H1 (cell line): ENCODE results near the gene HSPBP1. TPM values are rescaled to one million over a fixed set of nuclear protein-coding genes. Genes with fewer than 3 reads are reported as not detected.

ENCODE experiments used
- CTCF ChIA-PET: fragments of 300-600 bp; sonication (Branson Sonifier 250); formaldehyde crosslinking; loops from one replicate; lab custom pipeline; 2021; ENCODE audit not compliant: partially characterized antibody; lab: Charles Lee
- POLR2A ChIA-PET: fragments of 300-600 bp; sonication (Branson Sonifier 250); formaldehyde crosslinking; loops from one replicate; lab custom pipeline; 2021; ENCODE audit warnings: inconsistent platforms; ENCODE audit not compliant: partially characterized antibody; lab: Charles Lee
- DNase-seq, 2 experiments: peaks; one replicate each; pipeline versions ENCODE4 v3.0.0 to v3.0.0-alpha.2; 2010 to 2022; ENCODE audit warnings: low spot score in 2 of 2, low read depth in 1 of 2, mixed read lengths in 1 of 2
- FAIRE-seq: peaks from 2 replicates; lab custom pipeline; 2011; peaks lifted over from hg19 to GRCh38; lab: Jason Lieb, UNC
- H2AFZ ChIP-seq: 2 replicates; pipeline ENCODE4 v1.8.1; 2012; ENCODE audit warnings: low read length, inconsistent platforms
- H2AK5ac ChIP-seq: 2 replicates; pipeline ENCODE4 v1.6.1; 2013; ENCODE audit warnings: low read depth, low read length
- H2BK120ac ChIP-seq: replicated peaks from 2 replicates; pipeline ENCODE3; 2013; ENCODE audit warnings: low read depth, low read length, inconsistent platforms
- H2BK12ac ChIP-seq: 2 replicates; pipeline ENCODE4 v1.6.1; 2013; ENCODE audit warnings: low read depth, low read length
- H2BK15ac ChIP-seq: 2 replicates; pipeline ENCODE4 v1.6.1; 2013; ENCODE audit warnings: low read length
- H2BK20ac ChIP-seq: 2 replicates; pipeline ENCODE4 v1.6.1; 2013; ENCODE audit warnings: low read length
- H2BK5ac ChIP-seq: 2 replicates; pipeline ENCODE4 v1.6.1; 2013; ENCODE audit warnings: low read depth, low read length
- H3K14ac ChIP-seq: 2 replicates; pipeline ENCODE4 v1.6.1; 2013; ENCODE audit warnings: inconsistent platforms; ENCODE audit not compliant: insufficient read length
- H3K18ac ChIP-seq: 2 replicates; pipeline ENCODE4 v1.6.1; 2013; ENCODE audit warnings: low read length; ENCODE audit errors: extremely low read depth
- H3K23ac ChIP-seq: 2 replicates; pipeline ENCODE4 v1.6.1; 2013; ENCODE audit warnings: inconsistent platforms; ENCODE audit not compliant: insufficient read length
- H3K23me2 ChIP-seq: 2 replicates; pipeline ENCODE4 v1.6.1; 2013; ENCODE audit warnings: low read depth, low read length
- H3K27ac ChIP-seq: 2 replicates; pipeline ENCODE4 v1.6.1; 2011; ENCODE audit warnings: low read depth, low read length, inconsistent platforms
- H3K27me3 ChIP-seq, 4 experiments: replicated peaks in 1 of 4; 1 replicate in 1 of 4; 2 replicates in 3 of 4; pipeline versions ENCODE4 v1.6.1 to v1.8.1; 2011 to 2013; ENCODE audit warnings: low read length in 3 of 4, mild to moderate bottlenecking in 3 of 4, inconsistent platforms in 2 of 4, mixed read lengths in 2 of 4, moderate library complexity in 1 of 4; ENCODE audit not compliant: control insufficient read depth in 3 of 4, insufficient read depth in 3 of 4; ENCODE audit errors: extremely low read depth in 1 of 4
- H3K36me3 ChIP-seq, 4 experiments: 2 replicates each; pipeline versions ENCODE4 v1.6.1 to v1.8.1; 2011 to 2013; ENCODE audit warnings: mild to moderate bottlenecking in 4 of 4, low read length in 3 of 4, moderate library complexity in 2 of 4, control low read depth in 1 of 4, inconsistent platforms in 1 of 4; ENCODE audit not compliant: insufficient read depth in 4 of 4, control insufficient read depth in 2 of 4
- H3K4ac ChIP-seq: replicated peaks from 2 replicates; pipeline ENCODE3; 2013; ENCODE audit warnings: low read length, low read depth, mixed read lengths, inconsistent platforms; ENCODE audit not compliant: insufficient read length
- H3K4me1 ChIP-seq, 4 experiments: replicated peaks in 1 of 4; 1 replicate in 1 of 4; 2 replicates in 3 of 4; pipeline versions ENCODE4 v1.6.1 to v1.8.1; 2011 to 2013; ENCODE audit warnings: low read length in 3 of 4, inconsistent platforms in 2 of 4, mixed read lengths in 1 of 4; ENCODE audit not compliant: insufficient read depth in 4 of 4, control insufficient read depth in 3 of 4
- H3K4me2 ChIP-seq, 2 experiments: 2 replicates each; pipeline versions ENCODE4 v1.6.1 to v1.8.1; 2011 to 2013; ENCODE audit warnings: low read depth in 2 of 2, low read length in 2 of 2, control low read depth in 1 of 2, inconsistent platforms in 1 of 2, mild to moderate bottlenecking in 1 of 2; ENCODE audit not compliant: insufficient read depth in 1 of 2
- H3K4me3 ChIP-seq, 4 experiments: fragments of 200-600, 300-600 bp in 1 of 4; sonication (generic), shearing (Covaris generic), sonication (Bioruptor Twin) in 1 of 4; 2 replicates each; pipeline versions ENCODE4 v1.5.1 to v1.8.1; 2011 to 2016; ENCODE audit warnings: low read length in 4 of 4, low read depth in 3 of 4, control low read depth in 2 of 4, inconsistent platforms in 2 of 4, mild to moderate bottlenecking in 2 of 4, mixed read lengths in 1 of 4, moderate library complexity in 1 of 4; ENCODE audit not compliant: insufficient read depth in 2 of 4; ENCODE audit errors: extremely low read depth in 1 of 4
- H3K56ac ChIP-seq: replicated peaks from 2 replicates; pipeline ENCODE3; 2013; ENCODE audit warnings: low read depth, mild to moderate bottlenecking, mixed read lengths, low read length, inconsistent platforms; ENCODE audit not compliant: insufficient read length
- H3K79me1 ChIP-seq: 2 replicates; pipeline ENCODE4 v1.6.1; 2013; ENCODE audit warnings: low read depth, low read length, control low read depth
- H3K79me2 ChIP-seq, 2 experiments: 2 replicates each; pipeline versions ENCODE4 v1.6.1 to v1.8.1; 2012 to 2013; ENCODE audit warnings: low read length in 2 of 2, mild to moderate bottlenecking in 2 of 2, inconsistent platforms in 1 of 2; ENCODE audit not compliant: insufficient read depth in 2 of 2, control insufficient read depth in 1 of 2
- H3K9ac ChIP-seq, 4 experiments: replicated peaks in 1 of 4; 1 replicate in 1 of 4; 2 replicates in 3 of 4; pipeline versions ENCODE4 v1.6.1 to v1.8.1; 2011 to 2013; ENCODE audit warnings: low read depth in 3 of 4, low read length in 3 of 4, control low read depth in 2 of 4, mild to moderate bottlenecking in 2 of 4, moderate library complexity in 2 of 4, inconsistent platforms in 1 of 4; ENCODE audit errors: extremely low read depth in 1 of 4
- H3K9me3 ChIP-seq, 2 experiments: 2 replicates each; pipeline versions ENCODE4 v1.6.1 to v1.8.1; 2012 to 2013; ENCODE audit warnings: mild to moderate bottlenecking in 2 of 2, moderate library complexity in 2 of 2, control low read depth in 1 of 2, inconsistent platforms in 1 of 2, low read depth in 1 of 2, low read length in 1 of 2, mixed read lengths in 1 of 2; ENCODE audit not compliant: insufficient read depth in 2 of 2
- H4K20me1 ChIP-seq, 2 experiments: replicated peaks in 1 of 2; 2 replicates each; pipeline versions ENCODE3 to v1.8.1; 2011 to 2013; ENCODE audit warnings: inconsistent platforms in 2 of 2, low read length in 2 of 2, mild to moderate bottlenecking in 1 of 2; ENCODE audit not compliant: insufficient read depth in 2 of 2, control insufficient read depth in 1 of 2
- H4K5ac ChIP-seq: 2 replicates; pipeline ENCODE4 v1.6.1; 2013; ENCODE audit warnings: low read length, low read depth, mixed read lengths, inconsistent platforms; ENCODE audit not compliant: insufficient read length
- H4K8ac ChIP-seq: 2 replicates; pipeline ENCODE4 v1.8.0; 2013; ENCODE audit warnings: mild to moderate bottlenecking, moderate library complexity, low read length, inconsistent platforms; ENCODE audit not compliant: insufficient read depth; ENCODE audit errors: extremely low read depth
- H4K91ac ChIP-seq: replicated peaks from 2 replicates; pipeline ENCODE3; 2013; ENCODE audit warnings: low read length, mixed read lengths, inconsistent platforms; ENCODE audit not compliant: insufficient read length
- ASH2L ChIP-seq: fragments of 200-600, 300-600 bp; sonication (generic); IDR thresholded peaks from one replicate; pipeline ENCODE4 v1.7.1; 2017; ENCODE audit warnings: low read length
- BRCA1 ChIP-seq: IDR thresholded peaks from 2 replicates; pipeline ENCODE4 v1.6.1; 2012; ENCODE audit warnings: low read depth, low read length, improper control_type of control experiment
- KDM4A ChIP-seq: IDR thresholded peaks from one replicate; pipeline ENCODE4 v1.7.1; 2012; ENCODE audit warnings: low read depth, mild to moderate bottlenecking, moderate library complexity, low read length, inconsistent platforms; ENCODE audit not compliant: severe bottlenecking
- SP1 ChIP-seq: IDR thresholded peaks from 2 replicates; pipeline ENCODE4 v1.6.1; 2011; ENCODE audit warnings: low read depth, low read length
- SRF ChIP-seq: IDR thresholded peaks from 2 replicates; pipeline ENCODE4 v1.6.1; 2011; ENCODE audit warnings: mild to moderate bottlenecking, low read depth, low read length, moderate library complexity
- TAF1 ChIP-seq: IDR thresholded peaks from 2 replicates; pipeline ENCODE4 v1.6.1; 2011; ENCODE audit warnings: mild to moderate bottlenecking, low read depth, low read length
- TEAD4 ChIP-seq: IDR thresholded peaks from 2 replicates; pipeline ENCODE4 v1.6.1; 2012; ENCODE audit warnings: low read depth, low read length, inconsistent platforms, mixed read lengths
- WGBS, 2 experiments: shearing (Covaris generic) in 1 of 2; methylation state at CpG; one replicate each; pipeline versions ENCODE4 v1.1.6 to v1.1.7; 2013 to 2015; ENCODE audit warnings: low lambda C conversion rate in 2 of 2, mixed read lengths in 2 of 2, inconsistent platforms in 1 of 2, low coverage in 1 of 2, missing lambda C conversion rate in 1 of 2; ENCODE audit not compliant: insufficient replicate concordance in 2 of 2, insufficient coverage in 1 of 2, insufficient read length in 1 of 2; ENCODE audit errors: extremely low coverage in 1 of 2, missing lambda C conversion rate in 1 of 2; 5-methylcytosine and 5-hydroxymethylcytosine counted together
- polyA plus RNA-seq, 7 experiments: library from polyadenylated mRNA; depleted of rRNA in 3 of 7; stranded (reverse) in 5 of 7; unstranded in 2 of 7; fragments of >200 nt in 5 of 7; fragments of 200-250 nt in 2 of 7; gene quantifications; 1 replicate in 5 of 7; 2 replicates in 1 of 7; 4 replicates in 1 of 7; pipeline versions ENCODE4 v1.2.1 to v1.2.3, GENCODE V29; 2011 to 2013; ENCODE audit warnings: missing spikeins in 2 of 7, mixed read lengths in 2 of 7
- total RNA-seq: library from RNA; stranded (reverse); fragmentation: NEBNext Ultra II Directional; extraction: Animal tissue kit (Norgen Biotek cat#: 25700); gene quantifications from 2 replicates; pipeline ENCODE4 v1.2.1, GENCODE V29; 2021

The HSPBP1 gene
- total and polyA plus RNA-seq, 2 of the 8 experiments (the other 6 are each of a cell fraction or from before 2014, with no cell fraction given), result 63.4 to 100 TPM

GRCh38 chr19:55278391-55279135, 1.3 kb downstream of the HSPBP1 start:
- no peak overlapping the region for H2BK120ac ChIP-seq
- DNase-seq (no peak), FAIRE-seq (no peak)
- H4K91ac ChIP-seq, result no peak overlapping the region
- H2BK12ac ChIP-seq, result no peak overlapping the region
- H2AK5ac ChIP-seq, result no peak overlapping the region
- 90% methylated on average over 13 of the region's 13 CpGs; no CpG with 5 or more reads in 1 of the 2 experiments for WGBS, 2 experiments
- no peak overlapping the region for H2BK5ac ChIP-seq
- no peak overlapping the region for H3K27ac ChIP-seq
- H4K20me1 ChIP-seq, result peaks cover 3 to 4% of the 10 kb centered on the region in 2 experiments
- H3K9me3 ChIP-seq, result no peaks in the 10 kb centered on the region; a peak in 1 of 4 replicates
- no peak overlapping the region for H4K5ac ChIP-seq
- ChIA-PET CTCF (interaction anchor here (0.6 to 1.8 kb wide), 10 partner anchors 10 to 195 kb away, joined by 3 to 6 read pairs (median 4); partner anchors contain the start of gene DNAAF3), POLR2A (interaction anchor here (1.1 to 5.9 kb wide), 8 partner anchors 13 to 129 kb away, joined by 4 to 28 read pairs (median 5); partner anchors contain the start of genes PPP6R1 and UBE2S)
- H3K36me3 ChIP-seq, result peaks cover 0 to 9% (median 5%) of the 10 kb centered on the region in 4 experiments; a peak in 5 of 8 replicates
- no peak overlapping the region for H2BK20ac ChIP-seq
- no peak overlapping the region for H4K8ac ChIP-seq
- no peak overlapping the region for H3K23ac ChIP-seq
- no peak overlapping the region for H3K9ac ChIP-seq
- H3K14ac ChIP-seq, result no peak overlapping the region
- no peak overlapping the region for H2BK15ac ChIP-seq
- peaks cover 7% of the 10 kb centered on the region; the same call in 1 of the 2 replicates for H3K79me1 ChIP-seq
- peak overlapping the region; percentile 71 to 98 (median 90); a peak in 7 of 8 replicates for H3K4me3 ChIP-seq
- peaks cover 9% of the 10 kb centered on the region; the same call in 1 of the 2 replicates for H3K23me2 ChIP-seq
- H3K18ac ChIP-seq, result no peak overlapping the region
- no peak overlapping the region for H3K56ac ChIP-seq
- no peaks in the 10 kb centered on the region for H3K27me3 ChIP-seq
- H2AFZ ChIP-seq, result no peak overlapping the region
- no peak overlapping the region for H3K4ac ChIP-seq
- peaks cover 3 to 6% of the 10 kb centered on the region in 2 experiments; a peak in 3 of 4 replicates for H3K79me2 ChIP-seq
- H3K4me2 ChIP-seq, result peak overlapping the region; percentile 86 to 87
- H3K4me1 ChIP-seq, result peaks cover 3 to 18% (median 6%) of the 10 kb centered on the region in 4 experiments
- TF ChIP-seq ASH2L (no peak), TEAD4 (no peak), SP1 (no peak), TAF1 (no peak), BRCA1 (no peak), KDM4A (no peak), SRF (no peak)
